SK-N-SH (cell line): Measurements from ENCODE around the gene HYAL1.

Source experiments
- CTCF ChIP-seq: fragments of 200-600 bp; sonication (generic); IDR thresholded peaks from 2 replicates; pipeline ENCODE4 v1.6.1; 2017; ENCODE audit warnings: antibody characterized with exemption, mild to moderate bottlenecking, moderate library complexity
- EP300 ChIP-seq, 2 experiments: IDR thresholded peaks; 2 replicates each; pipeline versions ENCODE4 v1.4.0 to v1.6.1; 2012; ENCODE audit warnings: borderline replicate concordance in 1 of 2, low read depth in 1 of 2, low read length in 1 of 2
- POLR2AphosphoS5 ChIP-seq: IDR thresholded peaks from 2 replicates; pipeline ENCODE4 v1.6.1; 2012; ENCODE audit warnings: low read depth, low read length
- SIN3A ChIP-seq: IDR thresholded peaks from 2 replicates; pipeline ENCODE4 v1.6.1; 2012; ENCODE audit warnings: low read depth, mild to moderate bottlenecking, low read length, moderate library complexity, borderline replicate concordance
- TF ChIP-seq, protein P1 (sequence below): IDR thresholded peaks from 2 replicates; pipeline ENCODE4 v1.4.0; 2012; ENCODE audit warnings: low read depth
- TF ChIP-seq, protein P2 (sequence below): IDR thresholded peaks from 2 replicates; pipeline ENCODE4 v1.6.1; 2012; ENCODE audit warnings: mild to moderate bottlenecking, low read depth, low read length, moderate library complexity

DNA sequence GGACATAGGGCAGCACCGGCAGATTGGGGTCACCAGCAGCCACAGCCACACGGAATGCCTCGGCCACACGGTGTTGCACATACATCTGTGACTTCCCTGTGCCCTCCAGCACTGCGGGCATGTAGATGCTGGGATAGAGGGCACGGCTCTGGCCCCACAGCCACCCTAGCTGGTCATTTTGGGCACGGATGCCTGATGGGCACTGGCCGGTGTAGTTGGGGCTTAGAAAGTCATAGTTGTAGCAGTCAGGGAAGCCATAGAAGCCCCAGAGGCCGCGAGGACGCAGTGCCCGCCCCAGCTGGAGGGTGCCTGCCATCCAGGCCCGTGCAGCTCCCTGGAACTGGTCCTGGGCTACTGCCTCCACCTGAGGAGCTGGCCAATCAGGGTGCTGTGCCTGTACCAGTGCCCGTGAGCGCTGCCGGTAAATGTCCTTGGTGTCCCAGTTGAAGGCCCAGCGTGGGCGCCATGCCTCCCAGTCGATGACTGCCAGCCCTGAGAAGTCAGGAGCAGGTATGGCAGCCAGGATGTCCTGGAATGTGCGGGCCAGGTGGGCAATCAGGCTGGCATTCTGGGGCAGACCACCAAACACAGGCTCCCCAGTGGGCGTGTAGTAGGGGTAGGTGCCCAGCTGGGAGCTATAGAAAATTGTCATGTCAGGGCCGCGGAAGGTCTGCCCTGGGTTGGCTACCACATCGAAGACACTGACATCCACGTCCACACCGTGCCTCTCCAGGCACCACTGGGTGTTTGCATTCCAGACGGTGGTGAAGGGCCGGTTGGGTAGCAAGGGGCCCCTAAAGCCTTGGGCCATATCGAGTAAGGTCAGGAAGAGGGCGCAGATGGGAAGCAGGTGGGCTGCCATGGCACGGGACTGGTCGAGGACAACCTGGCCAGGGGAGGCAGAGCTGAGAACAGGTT is 1.0 kb downstream of the HYAL1 start:
- TF ChIP-seq CTCF (no peak), POLR2AphosphoS5 (no peak), EP300 (IDR thresholded peaks at IDR 0.05; ENCODE audit: borderline replicate concordance in 1 of 2, low read depth in 1 of 2, low read length in 1 of 2) (no peak), SIN3A (no peak)
- TF ChIP-seq, protein P1, sequence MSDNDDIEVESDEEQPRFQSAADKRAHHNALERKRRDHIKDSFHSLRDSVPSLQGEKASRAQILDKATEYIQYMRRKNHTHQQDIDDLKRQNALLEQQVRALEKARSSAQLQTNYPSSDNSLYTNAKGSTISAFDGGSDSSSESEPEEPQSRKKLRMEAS: no peak
- TF ChIP-seq, protein P2, sequence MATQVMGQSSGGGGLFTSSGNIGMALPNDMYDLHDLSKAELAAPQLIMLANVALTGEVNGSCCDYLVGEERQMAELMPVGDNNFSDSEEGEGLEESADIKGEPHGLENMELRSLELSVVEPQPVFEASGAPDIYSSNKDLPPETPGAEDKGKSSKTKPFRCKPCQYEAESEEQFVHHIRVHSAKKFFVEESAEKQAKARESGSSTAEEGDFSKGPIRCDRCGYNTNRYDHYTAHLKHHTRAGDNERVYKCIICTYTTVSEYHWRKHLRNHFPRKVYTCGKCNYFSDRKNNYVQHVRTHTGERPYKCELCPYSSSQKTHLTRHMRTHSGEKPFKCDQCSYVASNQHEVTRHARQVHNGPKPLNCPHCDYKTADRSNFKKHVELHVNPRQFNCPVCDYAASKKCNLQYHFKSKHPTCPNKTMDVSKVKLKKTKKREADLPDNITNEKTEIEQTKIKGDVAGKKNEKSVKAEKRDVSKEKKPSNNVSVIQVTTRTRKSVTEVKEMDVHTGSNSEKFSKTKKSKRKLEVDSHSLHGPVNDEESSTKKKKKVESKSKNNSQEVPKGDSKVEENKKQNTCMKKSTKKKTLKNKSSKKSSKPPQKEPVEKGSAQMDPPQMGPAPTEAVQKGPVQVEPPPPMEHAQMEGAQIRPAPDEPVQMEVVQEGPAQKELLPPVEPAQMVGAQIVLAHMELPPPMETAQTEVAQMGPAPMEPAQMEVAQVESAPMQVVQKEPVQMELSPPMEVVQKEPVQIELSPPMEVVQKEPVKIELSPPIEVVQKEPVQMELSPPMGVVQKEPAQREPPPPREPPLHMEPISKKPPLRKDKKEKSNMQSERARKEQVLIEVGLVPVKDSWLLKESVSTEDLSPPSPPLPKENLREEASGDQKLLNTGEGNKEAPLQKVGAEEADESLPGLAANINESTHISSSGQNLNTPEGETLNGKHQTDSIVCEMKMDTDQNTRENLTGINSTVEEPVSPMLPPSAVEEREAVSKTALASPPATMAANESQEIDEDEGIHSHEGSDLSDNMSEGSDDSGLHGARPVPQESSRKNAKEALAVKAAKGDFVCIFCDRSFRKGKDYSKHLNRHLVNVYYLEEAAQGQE: no peak
